ENCODE results near the gene MAD1L1. TPM values are rescaled to one million over a fixed set of nuclear protein-coding genes. Genes with fewer than 3 reads are reported as not detected.

Gene MAD1L1
- total and polyA plus RNA-seq, 2 of the 13 experiments (the other 11 are each of a cell fraction or from before 2014, with no cell fraction given), result 17.4 to 64.7 TPM

DNA sequence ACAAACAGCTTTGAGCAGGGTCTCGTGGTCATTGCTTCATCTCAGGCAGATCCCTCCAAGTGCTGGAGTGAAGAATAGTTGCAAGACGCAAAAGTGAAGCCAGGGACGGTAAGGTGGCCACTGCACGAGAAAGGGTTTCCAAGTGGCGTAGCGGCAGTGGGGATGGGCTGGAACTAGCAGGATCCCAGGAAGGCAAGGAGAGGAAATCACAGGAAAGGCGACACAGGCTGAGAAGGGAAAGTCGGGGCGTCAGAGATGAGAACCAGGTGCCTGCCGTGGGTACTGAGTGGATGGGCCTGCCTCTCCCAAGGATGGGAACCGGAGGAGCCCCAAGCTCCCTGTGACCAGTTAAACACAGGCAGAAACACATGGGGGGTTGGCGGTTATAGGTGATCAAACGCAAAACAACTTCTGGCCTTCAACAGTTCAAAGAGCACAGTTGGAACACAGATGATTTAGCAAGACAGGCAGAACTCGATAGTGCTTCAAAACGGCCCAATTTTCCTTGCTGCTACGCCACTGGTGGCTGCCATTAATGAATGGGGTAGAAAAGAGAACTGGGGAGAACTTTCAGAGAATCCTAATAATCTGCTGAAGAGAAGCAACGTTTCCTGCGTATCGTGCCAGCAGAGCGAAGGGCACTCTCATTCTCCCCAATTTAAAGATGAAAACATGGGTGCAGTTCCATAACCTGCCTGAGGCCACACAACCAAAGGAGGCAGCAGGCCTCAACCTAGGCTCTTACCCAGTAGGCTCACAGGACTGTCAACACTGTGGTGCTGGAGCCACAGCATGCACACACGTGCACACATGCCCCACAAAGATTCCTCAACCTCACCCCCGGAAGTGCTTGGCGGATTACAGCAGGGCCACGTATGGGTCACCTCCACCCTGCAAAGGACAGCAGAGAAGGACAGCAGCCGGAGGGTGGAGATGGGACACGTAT is 61.9 kb downstream of the MAD1L1 start (continued):
- TF ChIP-seq, protein P1, sequence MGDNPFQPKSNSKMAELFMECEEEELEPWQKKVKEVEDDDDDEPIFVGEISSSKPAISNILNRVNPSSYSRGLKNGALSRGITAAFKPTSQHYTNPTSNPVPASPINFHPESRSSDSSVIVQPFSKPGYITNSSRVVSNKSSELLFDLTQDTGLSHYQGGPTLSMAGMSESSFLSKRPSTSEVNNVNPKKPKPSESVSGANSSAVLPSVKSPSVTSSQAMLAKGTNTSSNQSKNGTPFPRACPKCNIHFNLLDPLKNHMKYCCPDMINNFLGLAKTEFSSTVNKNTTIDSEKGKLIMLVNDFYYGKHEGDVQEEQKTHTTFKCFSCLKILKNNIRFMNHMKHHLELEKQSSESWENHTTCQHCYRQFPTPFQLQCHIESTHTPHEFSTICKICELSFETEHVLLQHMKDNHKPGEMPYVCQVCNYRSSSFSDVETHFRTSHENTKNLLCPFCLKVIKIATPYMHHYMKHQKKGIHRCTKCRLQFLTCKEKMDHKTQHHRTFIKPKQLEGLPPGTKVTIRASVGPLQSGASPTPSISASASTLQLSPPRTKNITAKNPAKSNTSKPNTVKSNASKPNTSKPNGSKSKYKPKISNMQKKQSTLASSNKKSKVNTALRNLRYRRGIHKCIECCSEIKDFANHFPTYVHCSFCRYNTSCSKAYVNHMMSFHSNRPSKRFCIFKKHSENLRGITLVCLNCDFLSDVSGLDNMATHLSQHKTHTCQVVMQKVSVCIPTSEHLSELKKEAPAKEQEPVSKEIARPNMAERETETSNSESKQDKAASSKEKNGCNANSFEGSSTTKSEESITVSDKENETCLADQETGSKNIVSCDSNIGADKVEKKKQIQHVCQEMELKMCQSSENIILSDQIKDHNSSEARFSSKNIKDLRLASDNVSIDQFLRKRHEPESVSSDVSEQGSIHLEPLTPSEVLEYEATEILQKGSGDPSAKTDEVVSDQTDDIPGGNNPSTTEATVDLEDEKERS (CRISPR knock-in tag; IDR thresholded peaks at IDR 0.05), result 0 out of 2 replicates have a peak, but pooled peaks have one; percentile 34
- TF ChIP-seq, protein P2, sequence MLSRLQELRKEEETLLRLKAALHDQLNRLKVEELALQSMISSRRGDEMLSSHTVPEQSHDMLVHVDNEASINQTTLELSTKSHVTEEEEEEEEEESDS (CRISPR knock-in tag; IDR thresholded peaks at IDR 0.05; ENCODE audit: borderline replicate concordance), result no peak
- TF ChIP-seq ZNF614 (CRISPR knock-in tag; IDR thresholded peaks at IDR 0.05; ENCODE audit: borderline replicate concordance) (no peak), JUNB (CRISPR knock-in tag; IDR thresholded peaks at IDR 0.05; ENCODE audit: borderline replicate concordance) (no peak), ZNF317 (CRISPR knock-in tag; IDR thresholded peaks at IDR 0.05) (peak; percentile 78), TBX2 (CRISPR knock-in tag; IDR thresholded peaks at IDR 0.05; ENCODE audit: borderline replicate concordance) (peak; percentile 36; the same call in 1 of the 2 replicates), NFATC3 (CRISPR knock-in tag; IDR thresholded peaks at IDR 0.05) (no peak), HNRNPK (IDR thresholded peaks at IDR 0.05; ENCODE audit: low read depth, low read length, poor library complexity, severe bottlenecking) (no peak), NCOR1 (IDR thresholded peaks at IDR 0.05; ENCODE audit: borderline replicate concordance, low read length) (peak; percentile 57; the same call in 1 of the 2 replicates), POGZ (CRISPR knock-in tag; IDR thresholded peaks at IDR 0.05) (peak; percentile 48)
- TF ChIP-seq, protein P3, sequence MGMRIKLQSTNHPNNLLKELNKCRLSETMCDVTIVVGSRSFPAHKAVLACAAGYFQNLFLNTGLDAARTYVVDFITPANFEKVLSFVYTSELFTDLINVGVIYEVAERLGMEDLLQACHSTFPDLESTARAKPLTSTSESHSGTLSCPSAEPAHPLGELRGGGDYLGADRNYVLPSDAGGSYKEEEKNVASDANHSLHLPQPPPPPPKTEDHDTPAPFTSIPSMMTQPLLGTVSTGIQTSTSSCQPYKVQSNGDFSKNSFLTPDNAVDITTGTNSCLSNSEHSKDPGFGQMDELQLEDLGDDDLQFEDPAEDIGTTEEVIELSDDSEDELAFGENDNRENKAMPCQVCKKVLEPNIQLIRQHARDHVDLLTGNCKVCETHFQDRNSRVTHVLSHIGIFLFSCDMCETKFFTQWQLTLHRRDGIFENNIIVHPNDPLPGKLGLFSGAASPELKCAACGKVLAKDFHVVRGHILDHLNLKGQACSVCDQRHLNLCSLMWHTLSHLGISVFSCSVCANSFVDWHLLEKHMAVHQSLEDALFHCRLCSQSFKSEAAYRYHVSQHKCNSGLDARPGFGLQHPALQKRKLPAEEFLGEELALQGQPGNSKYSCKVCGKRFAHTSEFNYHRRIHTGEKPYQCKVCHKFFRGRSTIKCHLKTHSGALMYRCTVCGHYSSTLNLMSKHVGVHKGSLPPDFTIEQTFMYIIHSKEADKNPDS (CRISPR knock-in tag; IDR thresholded peaks at IDR 0.05), result no peak
- TF ChIP-seq, protein P4, sequence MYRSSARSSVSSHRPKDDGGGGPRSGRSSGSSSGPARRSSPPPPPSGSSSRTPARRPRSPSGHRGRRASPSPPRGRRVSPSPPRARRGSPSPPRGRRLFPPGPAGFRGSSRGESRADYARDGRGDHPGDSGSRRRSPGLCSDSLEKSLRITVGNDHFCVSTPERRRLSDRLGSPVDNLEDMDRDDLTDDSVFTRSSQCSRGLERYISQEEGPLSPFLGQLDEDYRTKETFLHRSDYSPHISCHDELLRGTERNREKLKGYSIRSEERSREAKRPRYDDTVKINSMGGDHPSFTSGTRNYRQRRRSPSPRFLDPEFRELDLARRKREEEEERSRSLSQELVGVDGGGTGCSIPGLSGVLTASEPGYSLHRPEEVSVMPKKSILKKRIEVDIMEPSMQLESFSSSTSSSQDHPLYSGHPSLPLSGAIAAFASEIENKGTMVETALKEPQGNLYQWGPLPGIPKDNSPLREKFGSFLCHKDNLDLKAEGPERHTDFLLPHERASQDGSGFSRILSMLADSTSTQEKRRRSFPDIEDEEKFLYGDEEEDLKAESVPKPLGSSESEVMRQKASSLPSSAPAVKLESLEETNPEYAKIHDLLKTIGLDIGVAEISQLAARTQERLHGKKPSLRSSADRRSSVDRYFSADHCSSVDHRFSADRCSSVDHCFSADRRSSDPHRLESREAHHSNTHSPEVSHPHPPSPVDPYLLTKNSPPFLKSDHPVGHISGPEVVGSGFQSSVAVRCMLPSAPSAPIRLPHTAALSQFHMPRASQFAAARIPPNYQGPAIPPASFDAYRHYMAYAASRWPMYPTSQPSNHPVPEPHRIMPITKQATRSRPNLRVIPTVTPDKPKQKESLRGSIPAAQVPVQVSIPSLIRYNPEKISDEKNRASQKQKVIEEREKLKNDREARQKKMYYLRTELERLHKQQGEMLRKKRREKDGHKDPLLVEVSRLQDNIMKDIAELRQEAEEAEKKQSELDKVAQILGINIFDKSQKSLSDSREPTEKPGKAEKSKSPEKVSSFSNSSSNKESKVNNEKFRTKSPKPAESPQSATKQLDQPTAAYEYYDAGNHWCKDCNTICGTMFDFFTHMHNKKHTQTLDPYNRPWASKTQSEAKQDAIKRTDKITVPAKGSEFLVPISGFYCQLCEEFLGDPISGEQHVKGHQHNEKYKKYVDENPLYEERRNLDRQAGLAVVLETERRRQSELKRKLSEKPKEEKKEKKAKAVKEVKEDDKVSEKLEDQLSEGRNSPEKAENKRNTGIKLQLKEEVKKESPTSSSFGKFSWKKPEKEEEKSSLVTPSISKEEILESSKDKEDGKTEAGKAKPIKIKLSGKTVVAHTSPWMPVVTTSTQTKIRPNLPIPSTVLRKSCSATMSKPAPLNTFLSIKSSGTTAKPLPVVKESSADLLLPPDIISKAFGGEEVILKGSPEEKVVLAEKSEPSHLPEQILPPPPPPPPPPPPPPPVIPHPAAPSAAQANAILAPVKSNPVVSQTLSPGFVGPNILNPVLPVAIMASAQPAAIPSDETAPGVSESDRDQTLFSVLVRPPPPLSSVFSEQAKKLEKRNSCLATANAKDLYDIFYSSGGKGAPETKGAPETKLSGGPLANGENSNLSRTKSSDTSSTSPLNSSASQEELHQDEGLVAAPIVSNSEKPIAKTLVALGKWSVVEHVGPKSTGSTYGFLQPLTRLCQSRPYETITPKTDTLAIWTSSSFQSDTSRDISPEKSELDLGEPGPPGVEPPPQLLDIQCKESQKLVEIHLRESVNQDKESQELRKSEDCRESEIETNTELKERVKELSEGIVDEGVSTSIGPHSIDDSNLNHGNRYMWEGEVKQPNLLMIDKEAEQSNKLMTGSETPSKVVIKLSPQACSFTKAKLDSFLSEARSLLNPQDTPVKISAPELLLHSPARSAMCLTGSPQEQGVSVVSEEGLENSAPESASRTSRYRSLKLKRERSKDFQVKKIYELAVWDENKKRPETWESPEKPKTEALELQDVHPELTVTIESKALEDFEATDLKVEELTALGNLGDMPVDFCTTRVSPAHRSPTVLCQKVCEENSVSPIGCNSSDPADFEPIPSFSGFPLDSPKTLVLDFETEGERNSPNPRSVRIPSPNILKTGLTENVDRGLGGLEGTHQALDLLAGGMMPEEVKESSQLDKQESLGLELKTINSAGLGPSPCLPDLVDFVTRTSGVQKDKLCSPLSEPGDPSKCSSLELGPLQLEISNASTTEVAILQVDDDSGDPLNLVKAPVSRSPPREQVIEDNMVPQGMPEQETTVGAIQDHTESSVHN (CRISPR knock-in tag; IDR thresholded peaks at IDR 0.05), result no peak

Measured in HepG2 (cell line).